Measurements from ENCODE around the gene ZNF385B.

The ZNF385B gene

GRCh38 chr2:179854891-179855290 lies 6.5 kb downstream of the ZNF385B start:
- no peak overlapping the region for H3K4me2 ChIP-seq (ENCODE audit: low read length)
- peaks cover 16% of the 10 kb centered on the region for H3K4me1 ChIP-seq (ENCODE audit: insufficient read depth, low read length, severe bottlenecking)
- H3K79me2 ChIP-seq (ENCODE audit: insufficient read depth, low read length), result no peaks in the 10 kb centered on the region
- H2AFZ ChIP-seq (ENCODE audit: low read length), result no peak overlapping the region
- H3K36me3 ChIP-seq (ENCODE audit: insufficient read depth, low read length), result no peaks in the 10 kb centered on the region
- H4K20me1 ChIP-seq (ENCODE audit: insufficient read depth, low read length), result no peaks in the 10 kb centered on the region
- H3K27ac ChIP-seq (ENCODE audit: low read depth, low read length, poor library complexity, severe bottlenecking), result no peak overlapping the region
- H3K27me3 ChIP-seq (ENCODE audit: insufficient read depth, low read length), result no peaks in the 10 kb centered on the region
- no peak for TF ChIP-seq EZH2 (IDR thresholded peaks at IDR 0.05; ENCODE audit: borderline replicate concordance, low read length)
- H3F3A ChIP-seq (ENCODE audit: insufficient read depth, low read length), result no peaks in the 10 kb centered on the region
- no peak overlapping the region for H3K4me3 ChIP-seq (ENCODE audit: low read depth, low read length, poor library complexity, severe bottlenecking)
- no peaks in the 10 kb centered on the region for H3K9me3 ChIP-seq (ENCODE audit: low read length)
- H3K9me2 ChIP-seq (ENCODE audit: low read depth, low read length), result no peaks in the 10 kb centered on the region
- H3K9ac ChIP-seq (ENCODE audit: low read length), result no peak overlapping the region

- no peak overlapping the region for H3K4me2 ChIP-seq (ENCODE audit: low read length)
- TF ChIP-seq CTCF (IDR thresholded peaks at IDR 0.05; ENCODE audit: low read length) (no peak), EZH2 (IDR thresholded peaks at IDR 0.05; ENCODE audit: borderline replicate concordance, low read length) (no peak)
- no peaks in the 10 kb centered on the region for H3K9me3 ChIP-seq (ENCODE audit: low read length)
Observed at GRCh38 chr2:179853108-179853507, 8.3 kb downstream of the ZNF385B start.

GRCh38 chr2:179850188-179850587 lies 11.2 kb downstream of the ZNF385B start:
- H3K4me1 ChIP-seq (ENCODE audit: insufficient read depth, low read length, severe bottlenecking), result no peaks in the 10 kb centered on the region
- H3K4me3 ChIP-seq (ENCODE audit: low read depth, low read length, poor library complexity, severe bottlenecking), result no peak overlapping the region
- no peaks in the 10 kb centered on the region for H3K9me3 ChIP-seq (ENCODE audit: low read length)
- H3F3A ChIP-seq (ENCODE audit: insufficient read depth, low read length), result no peaks in the 10 kb centered on the region
- H2AFZ ChIP-seq (ENCODE audit: low read length), result no peak overlapping the region
- H3K9me2 ChIP-seq (ENCODE audit: low read depth, low read length), result no peaks in the 10 kb centered on the region
- no peaks in the 10 kb centered on the region for H4K20me1 ChIP-seq (ENCODE audit: insufficient read depth, low read length)
- H3K36me3 ChIP-seq (ENCODE audit: insufficient read depth, low read length), result no peaks in the 10 kb centered on the region
- H3K79me2 ChIP-seq (ENCODE audit: insufficient read depth, low read length), result no peaks in the 10 kb centered on the region
- H3K9ac ChIP-seq (ENCODE audit: low read length), result no peak overlapping the region
- H3K27ac ChIP-seq (ENCODE audit: low read depth, low read length, poor library complexity, severe bottlenecking), result no peak overlapping the region
- TF ChIP-seq EZH2 (IDR thresholded peaks at IDR 0.05; ENCODE audit: borderline replicate concordance, low read length) (no peak), CTCF (IDR thresholded peaks at IDR 0.05; ENCODE audit: low read length) (no peak)
- no peaks in the 10 kb centered on the region for H3K27me3 ChIP-seq (ENCODE audit: insufficient read depth, low read length)
- H3K4me2 ChIP-seq (ENCODE audit: low read length), result no peak overlapping the region

More at GRCh38 chr2:179853108-179853507, 8.3 kb downstream of the ZNF385B start:
- H3K27ac ChIP-seq (ENCODE audit: low read depth, low read length, poor library complexity, severe bottlenecking), result no peak overlapping the region
- no peaks in the 10 kb centered on the region for H3F3A ChIP-seq (ENCODE audit: insufficient read depth, low read length)
- H3K4me1 ChIP-seq (ENCODE audit: insufficient read depth, low read length, severe bottlenecking), result peaks cover 16% of the 10 kb centered on the region
- no peaks in the 10 kb centered on the region for H4K20me1 ChIP-seq (ENCODE audit: insufficient read depth, low read length)
- H2AFZ ChIP-seq (ENCODE audit: low read length), result no peak overlapping the region
- H3K9me2 ChIP-seq (ENCODE audit: low read depth, low read length), result no peaks in the 10 kb centered on the region
- no peaks in the 10 kb centered on the region for H3K79me2 ChIP-seq (ENCODE audit: insufficient read depth, low read length)
- no peaks in the 10 kb centered on the region for H3K27me3 ChIP-seq (ENCODE audit: insufficient read depth, low read length)
- H3K9ac ChIP-seq (ENCODE audit: low read length), result no peak overlapping the region
- H3K36me3 ChIP-seq (ENCODE audit: insufficient read depth, low read length), result no peaks in the 10 kb centered on the region
- H3K4me3 ChIP-seq (ENCODE audit: low read depth, low read length, poor library complexity, severe bottlenecking), result no peak overlapping the region

- Histone ChIP-seq H3K4me3 (ENCODE audit: low read depth, low read length, poor library complexity, severe bottlenecking) (no peak overlapping the region), H3K4me1 (ENCODE audit: insufficient read depth, low read length, severe bottlenecking) (no peaks in the 10 kb centered on the region), H3K9ac (ENCODE audit: low read length) (no peak overlapping the region), H3K36me3 (ENCODE audit: insufficient read depth, low read length) (no peaks in the 10 kb centered on the region), H3K4me2 (ENCODE audit: low read length) (no peak overlapping the region), H3K9me3 (ENCODE audit: low read length) (no peaks in the 10 kb centered on the region), H3K79me2 (ENCODE audit: insufficient read depth, low read length) (no peaks in the 10 kb centered on the region), H3F3A (ENCODE audit: insufficient read depth, low read length) (no peaks in the 10 kb centered on the region), H4K20me1 (ENCODE audit: insufficient read depth, low read length) (no peaks in the 10 kb centered on the region), H3K27ac (ENCODE audit: low read depth, low read length, poor library complexity, severe bottlenecking) (no peak overlapping the region), H2AFZ (ENCODE audit: low read length) (no peak overlapping the region), H3K9me2 (ENCODE audit: low read depth, low read length) (no peaks in the 10 kb centered on the region), H3K27me3 (ENCODE audit: insufficient read depth, low read length) (no peaks in the 10 kb centered on the region)
- TF ChIP-seq EZH2 (IDR thresholded peaks at IDR 0.05; ENCODE audit: borderline replicate concordance, low read length) (no peak), CTCF (IDR thresholded peaks at IDR 0.05; ENCODE audit: low read length) (no peak)
Observed at GRCh38 chr2:179849719-179850118, 11.7 kb downstream of the ZNF385B start.

Data from OCI-LY1 (cell line).